Measurements from ENCODE around the gene NDUFA12.

NDUFA12 gene

GRCh38 chr12:94940771-94941170 lies 62.7 kb downstream of the NDUFA12 start:
- no peak for TF ChIP-seq CTCF (conservative IDR thresholded peaks at IDR 0.05)
- no peak overlapping the region for H3K27ac ChIP-seq

GRCh38 chr12:94938583-94938982 lies 64.9 kb downstream of the NDUFA12 start:
- TF ChIP-seq CTCF (conservative IDR thresholded peaks at IDR 0.05) = no peak
- no peak overlapping the region for H3K27ac ChIP-seq

GRCh38 chr12:94930772-94931171 lies 72.7 kb downstream of the NDUFA12 start:
- no peak for TF ChIP-seq CTCF (conservative IDR thresholded peaks at IDR 0.05)
- no peak overlapping the region for H3K27ac ChIP-seq

- H3K27ac ChIP-seq = no peak overlapping the region
- no peak for TF ChIP-seq CTCF (conservative IDR thresholded peaks at IDR 0.05)
Measured at GRCh38 chr12:94930216-94930654, 73.3 kb downstream of the NDUFA12 start.

- TF ChIP-seq CTCF (conservative IDR thresholded peaks at IDR 0.05) = no peak
- H3K27ac ChIP-seq = no peak overlapping the region
Measured at GRCh38 chr12:94929780-94930179, 73.7 kb downstream of the NDUFA12 start.

- no peak overlapping the region for H3K27ac ChIP-seq
Measured at GRCh38 chr12:94925729-94926128, 77.8 kb downstream of the NDUFA12 start.

GRCh38 chr12:94925206-94925605 lies 78.3 kb downstream of the NDUFA12 start:
- H3K27ac ChIP-seq = no peak overlapping the region
- no peak for TF ChIP-seq CTCF (conservative IDR thresholded peaks at IDR 0.05)

More at GRCh38 chr12:94925729-94926128, 77.8 kb downstream of the NDUFA12 start:
- TF ChIP-seq CTCF (conservative IDR thresholded peaks at IDR 0.05) = no peak

GRCh38 chr12:94922561-94922960 lies 80.9 kb downstream of the NDUFA12 start:
- no peak for TF ChIP-seq CTCF (conservative IDR thresholded peaks at IDR 0.05)
- H3K27ac ChIP-seq = no peak overlapping the region

Measured in VCaP (cell line).